ENCODE results near the gene SRGAP2.
"Not testable (repeated sequence)": the region's sequence is repeated elsewhere in the genome, so short reads cannot be mapped to it uniquely, and the experiment has no call there.

Gene SRGAP2

GRCh38 chr1:206174182-206174868, 29.0 kb upstream of the SRGAP2 start:
- not testable (repeated sequence) for H4K8ac ChIP-seq (ENCODE audit: low read length); H2BK12ac ChIP-seq (ENCODE audit: low read length in 2 of 2); H2BK15ac ChIP-seq (ENCODE audit: low read depth, poor library complexity, severe bottlenecking); H3K36me3 ChIP-seq (ENCODE audit: control insufficient read depth in 1 of 2, insufficient read depth in 2 of 2, low read depth in 1 of 2, low read length in 2 of 2); H3K27ac ChIP-seq (ENCODE audit: low read length, poor library complexity, severe bottlenecking); H3K9ac ChIP-seq (ENCODE audit: low read length); H3K14ac ChIP-seq (ENCODE audit: low read length in 2 of 2); H3K4me1 ChIP-seq (ENCODE audit: control insufficient read depth, insufficient read depth, low read depth, low read length); H3K9me3 ChIP-seq (ENCODE audit: control insufficient read depth, low read length); H3K18ac ChIP-seq (ENCODE audit: low read depth in 1 of 2, low read length in 2 of 2); H4K91ac ChIP-seq (ENCODE audit: low read length); H2BK5ac ChIP-seq (ENCODE audit: low read depth, low read length, poor library complexity, severe bottlenecking); H3K4ac ChIP-seq (ENCODE audit: low read depth in 1 of 2, low read length in 2 of 2); H3K27me3 ChIP-seq (ENCODE audit: control insufficient read depth in 1 of 2, insufficient read depth in 1 of 2, low read length in 2 of 2); H3K4me2 ChIP-seq (ENCODE audit: low read length, poor library complexity, severe bottlenecking); H2BK120ac ChIP-seq (ENCODE audit: low read depth, low read length); H3K23ac ChIP-seq (ENCODE audit: low read length in 2 of 2); H2AK5ac ChIP-seq (ENCODE audit: low read length, severe bottlenecking); H3K79me1 ChIP-seq (replicated peaks; ENCODE audit: low read length, poor library complexity, severe bottlenecking); H3K4me3 ChIP-seq (ENCODE audit: insufficient read depth in 1 of 2, low read depth in 1 of 2, low read length in 2 of 2); H2AFZ ChIP-seq (ENCODE audit: low read depth, low read length)
- no CpG with 5 or more reads among the region's 7 CpGs for WGBS
- DNase-seq: peak; percentile 18

- not testable (repeated sequence) for H3K27me3 ChIP-seq (ENCODE audit: control insufficient read depth in 1 of 2, insufficient read depth in 1 of 2, low read length in 2 of 2); H3K4me1 ChIP-seq (ENCODE audit: control insufficient read depth, insufficient read depth, low read depth, low read length); H2BK12ac ChIP-seq (ENCODE audit: low read length in 2 of 2); H3K23ac ChIP-seq (ENCODE audit: low read length in 2 of 2); H3K27ac ChIP-seq (ENCODE audit: low read length, poor library complexity, severe bottlenecking); H3K18ac ChIP-seq (ENCODE audit: low read depth in 1 of 2, low read length in 2 of 2); H2AK5ac ChIP-seq (ENCODE audit: low read length, severe bottlenecking); DNase-seq; H3K4me3 ChIP-seq (ENCODE audit: insufficient read depth in 1 of 2, low read depth in 1 of 2, low read length in 2 of 2); H3K79me1 ChIP-seq (replicated peaks; ENCODE audit: low read length, poor library complexity, severe bottlenecking); H2BK120ac ChIP-seq (ENCODE audit: low read depth, low read length); H2BK15ac ChIP-seq (ENCODE audit: low read depth, poor library complexity, severe bottlenecking); H3K4ac ChIP-seq (ENCODE audit: low read depth in 1 of 2, low read length in 2 of 2); H3K9ac ChIP-seq (ENCODE audit: low read length); H3K4me2 ChIP-seq (ENCODE audit: low read length, poor library complexity, severe bottlenecking); H3K9me3 ChIP-seq (ENCODE audit: control insufficient read depth, low read length); H2BK5ac ChIP-seq (ENCODE audit: low read depth, low read length, poor library complexity, severe bottlenecking); H4K91ac ChIP-seq (ENCODE audit: low read length); H3K36me3 ChIP-seq (ENCODE audit: control insufficient read depth in 1 of 2, insufficient read depth in 2 of 2, low read depth in 1 of 2, low read length in 2 of 2); H2AFZ ChIP-seq (ENCODE audit: low read depth, low read length); H4K8ac ChIP-seq (ENCODE audit: low read length); H3K14ac ChIP-seq (ENCODE audit: low read length in 2 of 2)
- no CpG with 5 or more reads among the region's 4 CpGs for WGBS
Measured at GRCh38 chr1:206175459-206176113, 27.8 kb upstream of the SRGAP2 start.

- H4K91ac ChIP-seq (ENCODE audit: low read length); H3K9me3 ChIP-seq (ENCODE audit: control insufficient read depth, low read length); H4K8ac ChIP-seq (ENCODE audit: low read length); H3K18ac ChIP-seq (ENCODE audit: low read depth in 1 of 2, low read length in 2 of 2); H3K4ac ChIP-seq (ENCODE audit: low read depth in 1 of 2, low read length in 2 of 2); H3K9ac ChIP-seq (ENCODE audit: low read length); H3K27ac ChIP-seq (ENCODE audit: low read length, poor library complexity, severe bottlenecking); DNase-seq; H3K79me1 ChIP-seq (replicated peaks; ENCODE audit: low read length, poor library complexity, severe bottlenecking); H3K36me3 ChIP-seq (ENCODE audit: control insufficient read depth in 1 of 2, insufficient read depth in 2 of 2, low read depth in 1 of 2, low read length in 2 of 2); H2AK5ac ChIP-seq (ENCODE audit: low read length, severe bottlenecking); H3K4me2 ChIP-seq (ENCODE audit: low read length, poor library complexity, severe bottlenecking); H3K4me1 ChIP-seq (ENCODE audit: control insufficient read depth, insufficient read depth, low read depth, low read length); H3K4me3 ChIP-seq (ENCODE audit: insufficient read depth in 1 of 2, low read depth in 1 of 2, low read length in 2 of 2); H3K14ac ChIP-seq (ENCODE audit: low read length in 2 of 2); H2BK12ac ChIP-seq (ENCODE audit: low read length in 2 of 2); H3K27me3 ChIP-seq (ENCODE audit: control insufficient read depth in 1 of 2, insufficient read depth in 1 of 2, low read length in 2 of 2); H2AFZ ChIP-seq (ENCODE audit: low read depth, low read length); H2BK5ac ChIP-seq (ENCODE audit: low read depth, low read length, poor library complexity, severe bottlenecking); H3K23ac ChIP-seq (ENCODE audit: low read length in 2 of 2); H2BK120ac ChIP-seq (ENCODE audit: low read depth, low read length); H2BK15ac ChIP-seq (ENCODE audit: low read depth, poor library complexity, severe bottlenecking): not testable (repeated sequence)
- no CpG with 5 or more reads among the region's 2 CpGs for WGBS
Measured at GRCh38 chr1:206176114-206176502, 27.2 kb upstream of the SRGAP2 start.

GRCh38 chr1:206178061-206178989, 25.0 kb upstream of the SRGAP2 start:
- H3K4me1 ChIP-seq (ENCODE audit: control insufficient read depth, insufficient read depth, low read depth, low read length); H3K4me3 ChIP-seq (ENCODE audit: insufficient read depth in 1 of 2, low read depth in 1 of 2, low read length in 2 of 2); H3K18ac ChIP-seq (ENCODE audit: low read depth in 1 of 2, low read length in 2 of 2); H2BK15ac ChIP-seq (ENCODE audit: low read depth, poor library complexity, severe bottlenecking); H3K79me1 ChIP-seq (replicated peaks; ENCODE audit: low read length, poor library complexity, severe bottlenecking); H4K91ac ChIP-seq (ENCODE audit: low read length); H3K9ac ChIP-seq (ENCODE audit: low read length); H2AFZ ChIP-seq (ENCODE audit: low read depth, low read length); H3K23ac ChIP-seq (ENCODE audit: low read length in 2 of 2); H2BK120ac ChIP-seq (ENCODE audit: low read depth, low read length); H2BK5ac ChIP-seq (ENCODE audit: low read depth, low read length, poor library complexity, severe bottlenecking); H3K14ac ChIP-seq (ENCODE audit: low read length in 2 of 2); H3K4me2 ChIP-seq (ENCODE audit: low read length, poor library complexity, severe bottlenecking); H3K36me3 ChIP-seq (ENCODE audit: control insufficient read depth in 1 of 2, insufficient read depth in 2 of 2, low read depth in 1 of 2, low read length in 2 of 2); H3K27ac ChIP-seq (ENCODE audit: low read length, poor library complexity, severe bottlenecking); H2AK5ac ChIP-seq (ENCODE audit: low read length, severe bottlenecking); H3K27me3 ChIP-seq (ENCODE audit: control insufficient read depth in 1 of 2, insufficient read depth in 1 of 2, low read length in 2 of 2); H2BK12ac ChIP-seq (ENCODE audit: low read length in 2 of 2); H3K9me3 ChIP-seq (ENCODE audit: control insufficient read depth, low read length); H4K8ac ChIP-seq (ENCODE audit: low read length): not testable (repeated sequence)
- 100% methylated on average over 1 of the region's 9 CpGs for WGBS
- peak overlapping the region in 1 of 2 experiments; percentile 61 for H3K4ac ChIP-seq (ENCODE audit: low read depth in 1 of 2, low read length in 2 of 2)
- DNase-seq: peak; percentile 81

Measured in mesenchymal stem cell (in vitro differentiated cells and primary cell).